ENCODE data around the gene TMEM108.

DNA sequence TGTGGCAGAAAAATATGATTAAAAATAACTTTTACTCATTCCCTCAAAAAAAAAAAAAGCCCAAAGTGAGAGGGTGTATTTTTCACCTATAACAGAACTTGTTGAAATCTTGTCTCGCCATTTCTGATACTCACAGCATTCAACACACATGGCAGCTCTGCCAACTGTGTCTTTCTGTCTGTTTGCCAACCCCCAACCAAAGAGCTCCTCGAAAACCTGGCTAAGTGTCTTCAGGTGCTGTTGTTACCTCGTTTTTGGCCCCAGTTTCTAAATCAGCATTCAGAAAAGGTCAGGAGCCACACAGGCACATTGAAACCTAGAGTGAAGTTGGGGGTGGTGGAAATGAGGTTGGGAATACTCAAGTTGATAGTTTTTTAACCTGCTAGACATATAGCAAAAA lies 123.5 kb downstream of the TMEM108 start:
- TF ChIP-seq POLR2A (IDR thresholded peaks at IDR 0.05; ENCODE audit: low read depth, low read length) (no peak), TAF1 (IDR thresholded peaks at IDR 0.05; ENCODE audit: low read depth, low read length) (no peak), POLR2AphosphoS5 (IDR thresholded peaks at IDR 0.05; ENCODE audit: low read depth, low read length) (no peak), SPI1 (IDR thresholded peaks at IDR 0.05; ENCODE audit: low read depth, low read length) (no peak), POU2F2 (IDR thresholded peaks at IDR 0.05; ENCODE audit: low read depth, low read length) (no peak)
